Esophagus muscularis mucosa (tissue), 4 donors: ENCODE data around the gene SRRM2. TPM values are rescaled to one million over a fixed set of nuclear protein-coding genes. Genes with fewer than 3 reads are reported as not detected.

Source experiments
- DNase-seq: peaks from one replicate; pipeline ENCODE4 v3.0.0-alpha.2; 2017; ENCODE audit errors: extremely low spot score
- H3K27ac ChIP-seq, 4 donors: fragments of 200-600 bp; sonication (generic); replicated peaks in 1 of 4; 1 replicate in 3 of 4; 2 replicates in 1 of 4; pipeline ENCODE4 v1.5.1; 2016 to 2019; ENCODE audit warnings: mild to moderate bottlenecking in 1 of 4
- H3K27me3 ChIP-seq, 4 donors: fragments of 200-600 bp; sonication (generic); one replicate each; pipeline versions ENCODE4 v1.5.1 to v1.6.0; 2016 to 2019
- H3K36me3 ChIP-seq, 4 donors: fragments of 200-600 bp; sonication (generic); one replicate each; pipeline ENCODE4 v1.5.1; 2016 to 2019
- H3K4me1 ChIP-seq, 4 donors: fragments of 200-600 bp; sonication (generic); one replicate each; pipeline ENCODE4 v1.5.1; 2016 to 2019
- H3K4me3 ChIP-seq, 4 donors: fragments of 200-600 bp; sonication (generic); 1 replicate in 2 of 4; 2 replicates in 2 of 4; pipeline ENCODE4 v1.5.1; 2016 to 2019; ENCODE audit warnings: mild to moderate bottlenecking in 4 of 4, moderate library complexity in 1 of 4
- H3K9me3 ChIP-seq, 4 donors: fragments of 200-600 bp; sonication (generic); 1 replicate in 3 of 4; 2 replicates in 1 of 4; pipeline ENCODE4 v1.5.1; 2016 to 2019
- CTCF ChIP-seq, 3 experiments: fragments of 200-600 bp in 2 of 3; fragments of 450-650 bp in 1 of 3; sonication (generic) in 2 of 3; IDR thresholded peaks; one replicate each; pipeline ENCODE4 v1.5.1; 2017 to 2019; ENCODE audit warnings: antibody characterized with exemption in 3 of 3, mild to moderate bottlenecking in 2 of 3, moderate library complexity in 1 of 3
- EP300 ChIP-seq: sonication (generic); formaldehyde crosslinking; IDR thresholded peaks from one replicate; pipeline ENCODE4 v1.6.1; 2017; ENCODE audit warnings: antibody characterized with exemption
- POLR2A ChIP-seq: fragments of 450-650 bp; IDR thresholded peaks from one replicate; pipeline ENCODE4 v1.6.1; 2017; ENCODE audit warnings: antibody characterized with exemption, moderate library complexity, mild to moderate bottlenecking, low read depth
- POLR2AphosphoS5 ChIP-seq, 2 donors: sonication (generic); formaldehyde crosslinking; IDR thresholded peaks; one replicate each; pipeline ENCODE4 v1.6.1; 2017; ENCODE audit warnings: antibody characterized with exemption in 2 of 2
- WGBS: methylation state at CpG from one replicate; pipeline ENCODE4 v1.1.5; 2018; 5-methylcytosine and 5-hydroxymethylcytosine counted together
- intact Hi-C: fragments of 100-400 bp; cut with DNase I; formaldehyde crosslinking; loops from one replicate; pipeline ENCODE4 v1.15.1; 2023
- total RNA-seq, 4 donors: library from RNA; depleted of rRNA; stranded (reverse); fragments of >200 nt; gene quantifications; one replicate each; pipeline versions ENCODE4 v1.1.0 to v1.2.1, GENCODE V29; 2016

SRRM2 gene
- total RNA-seq, 4 donors from 2014 or later, result 126 to 325 (median 234) TPM

DNA sequence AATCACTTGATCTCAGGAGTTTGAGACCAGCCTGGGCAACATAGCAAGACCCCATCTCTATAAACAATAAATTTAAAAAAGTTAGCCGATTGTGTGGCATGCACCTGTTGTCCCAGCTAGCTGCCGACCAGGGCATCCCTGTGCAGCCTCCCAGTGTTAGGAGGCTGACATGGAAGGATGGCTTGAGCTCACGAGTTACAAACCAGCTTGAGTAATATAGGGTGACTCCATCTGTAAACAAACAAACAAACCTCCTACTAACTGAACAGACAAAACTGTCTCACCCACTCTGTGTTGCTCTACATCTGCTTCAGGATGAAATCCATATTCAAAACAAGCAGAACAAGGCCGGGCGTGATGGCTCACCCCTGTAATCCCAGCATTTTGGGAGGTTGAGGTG, 25.5 kb upstream of the SRRM2 start:
- DNase-seq, result no peak
- peaks cover 0 to 15% (median 0%) of the 10 kb centered on the region in 4 donors for H3K27me3 ChIP-seq
- H3K36me3 ChIP-seq, result no peaks in the 10 kb centered on the region
- no peaks in the 10 kb centered on the region for H3K9me3 ChIP-seq
- peaks cover 0 to 2% (median 0%) of the 10 kb centered on the region in 4 donors for H3K4me1 ChIP-seq
- intact Hi-C loops, result no loop called here
- WGBS, result 87% methylated on average over 5 of the region's 5 CpGs
- no peak overlapping the region for H3K27ac ChIP-seq
- TF ChIP-seq POLR2A, result no peak
- H3K4me3 ChIP-seq, result no peak overlapping the region

DNA sequence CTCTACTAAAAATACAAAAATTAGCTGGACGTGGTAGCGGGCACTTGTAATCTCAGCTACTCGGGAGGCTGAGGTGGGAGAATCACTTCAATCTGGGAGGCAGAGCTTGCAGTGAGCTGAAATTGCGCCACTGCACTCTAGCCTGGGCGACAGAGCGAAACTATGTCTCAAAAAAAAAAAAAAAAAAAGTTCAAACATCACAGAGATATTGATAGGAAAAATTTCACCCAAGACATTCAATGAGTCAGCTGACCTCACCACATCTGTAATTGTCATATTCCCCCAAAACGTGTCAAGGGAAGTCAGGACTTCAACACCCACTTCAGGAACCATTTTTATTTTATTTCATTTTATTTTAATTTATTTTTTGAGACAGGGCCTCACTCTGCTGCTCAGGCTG, 24.4 kb upstream of the SRRM2 start:
- Histone ChIP-seq H3K27ac (no peak overlapping the region), H3K9me3 (no peaks in the 10 kb centered on the region), H3K4me1 (no peaks in the 10 kb centered on the region), H3K4me3 (no peak overlapping the region), H3K27me3 (peaks cover 0 to 15% (median 0%) of the 10 kb centered on the region in 4 donors), H3K36me3 (no peaks in the 10 kb centered on the region)
- 84% methylated on average over 7 of the region's 7 CpGs for WGBS
- TF ChIP-seq CTCF (IDR thresholded peaks at IDR 0.05) (no peak), POLR2A (no peak), POLR2AphosphoS5 (IDR thresholded peaks at IDR 0.05) (no peak), EP300 (no peak)
- no peak for DNase-seq
- intact Hi-C loops, result no loop called here

- 77% methylated on average over 10 of the region's 10 CpGs for WGBS
- intact Hi-C loops, result no loop called here
Measured at GRCh38 chr16:2734844-2735515, 17.5 kb upstream of the SRRM2 start.

DNA sequence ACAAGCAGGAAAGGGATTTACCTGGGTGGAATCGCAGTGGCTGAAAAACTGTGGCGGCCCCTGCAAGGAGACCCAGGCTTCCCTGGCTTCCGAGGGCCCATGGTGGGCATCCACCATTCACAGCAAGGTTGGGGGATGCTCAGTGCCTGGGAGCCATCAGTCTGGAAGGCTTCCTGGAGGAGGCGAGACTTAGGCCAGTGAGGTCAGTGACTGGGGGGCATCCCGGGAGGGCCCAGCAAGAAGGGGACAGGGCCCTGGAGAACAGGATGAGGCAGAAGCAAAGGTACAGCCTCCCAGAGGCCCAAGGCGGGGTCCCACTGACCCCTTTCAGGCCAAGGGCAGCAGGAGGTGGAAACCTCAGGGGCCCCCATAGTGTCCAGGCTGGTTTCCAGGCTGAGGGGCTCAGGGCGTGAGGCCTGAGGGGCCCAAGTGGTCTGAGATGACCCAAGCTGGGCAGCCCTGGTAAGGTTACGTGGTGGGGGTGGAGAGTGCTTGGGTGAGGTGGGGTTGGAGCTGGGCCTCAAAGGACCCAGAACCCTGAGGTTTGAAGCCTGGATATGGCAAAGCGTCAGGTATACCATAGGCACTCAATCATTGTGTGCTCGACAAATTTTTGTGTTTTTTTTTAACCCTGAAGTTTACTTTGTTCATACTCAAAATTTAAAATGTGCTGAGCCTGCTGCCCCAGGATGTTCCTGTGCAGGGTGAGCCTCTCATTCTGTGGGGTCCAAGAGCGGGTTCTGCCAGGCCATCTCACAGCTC, 15.8 kb upstream of the SRRM2 start:
- no peaks in the 10 kb centered on the region for H3K4me1 ChIP-seq
- H3K27ac ChIP-seq, result no peak overlapping the region
- H3K4me3 ChIP-seq, result no peak overlapping the region
- no peak for TF ChIP-seq POLR2AphosphoS5 (IDR thresholded peaks at IDR 0.05)
- no peak for TF ChIP-seq POLR2A
- TF ChIP-seq CTCF (IDR thresholded peaks at IDR 0.05), result no peak
- no peak for TF ChIP-seq EP300
- WGBS, result 88% methylated on average over 9 of the region's 11 CpGs
- intact Hi-C loops, result no loop called here
- H3K9me3 ChIP-seq, result no peaks in the 10 kb centered on the region
- H3K27me3 ChIP-seq, result peaks cover 0 to 64% (median 0%) of the 10 kb centered on the region in 4 donors
- no peak for DNase-seq
- no peaks in the 10 kb centered on the region for H3K36me3 ChIP-seq

More at GRCh38 chr16:2734844-2735515, 17.5 kb upstream of the SRRM2 start:
- peaks cover 0 to 54% (median 0%) of the 10 kb centered on the region in 4 donors for H3K27me3 ChIP-seq
- H3K9me3 ChIP-seq, result no peaks in the 10 kb centered on the region
- no peaks in the 10 kb centered on the region for H3K4me1 ChIP-seq
- TF ChIP-seq POLR2A, result no peak
- no peak for TF ChIP-seq EP300
- TF ChIP-seq POLR2AphosphoS5 (IDR thresholded peaks at IDR 0.05), result no peak
- TF ChIP-seq CTCF (IDR thresholded peaks at IDR 0.05), result no peak
- DNase-seq, result no peak
- H3K36me3 ChIP-seq, result no peaks in the 10 kb centered on the region
- H3K4me3 ChIP-seq, result no peak overlapping the region
- no peak overlapping the region for H3K27ac ChIP-seq

- no peak overlapping the region for H3K27ac ChIP-seq
- TF ChIP-seq POLR2AphosphoS5 (IDR thresholded peaks at IDR 0.05) (no peak), CTCF (IDR thresholded peaks at IDR 0.05) (no peak)
- WGBS, result 84% methylated on average over 4 of the region's 5 CpGs
- H3K4me1 ChIP-seq, result no peaks in the 10 kb centered on the region
- peaks cover 0 to 64% (median 0%) of the 10 kb centered on the region in 4 donors for H3K27me3 ChIP-seq
- no peak overlapping the region for H3K4me3 ChIP-seq
- intact Hi-C loops, result no loop called here
- H3K36me3 ChIP-seq, result no peaks in the 10 kb centered on the region
- no peaks in the 10 kb centered on the region for H3K9me3 ChIP-seq
- no peak for DNase-seq
Measured at GRCh38 chr16:2737238-2737605, 15.2 kb upstream of the SRRM2 start.
